Thyroid gland (tissue), 4 donors: ENCODE results near the gene RNF10. TPM values are rescaled to one million over a fixed set of nuclear protein-coding genes. Genes with fewer than 3 reads are reported as not detected.

Source experiments
- DNase-seq, 2 donors: peaks; one replicate each; pipeline ENCODE4 v3.0.0-alpha.2; 2019
- H3K27ac ChIP-seq, 3 donors: fragments of 200-600 bp; sonication (generic); 1 replicate in 2 of 3; 2 replicates in 1 of 3; pipeline ENCODE4 v1.5.1; 2016 to 2019; ENCODE audit warnings: mild to moderate bottlenecking in 1 of 3, moderate library complexity in 1 of 3
- H3K27me3 ChIP-seq: fragments of 200-600 bp; sonication (generic); one replicate; pipeline ENCODE4 v1.5.1; 2019
- H3K36me3 ChIP-seq, 2 donors: fragments of 200-600 bp; sonication (generic); one replicate each; pipeline ENCODE4 v1.5.1; 2016 to 2019
- H3K4me1 ChIP-seq, 2 donors: fragments of 200-600 bp; sonication (generic); one replicate each; pipeline ENCODE4 v1.5.1; 2017 to 2019
- H3K4me3 ChIP-seq, 3 donors: fragments of 200-600 bp; sonication (generic); replicated peaks in 1 of 3; 1 replicate in 2 of 3; 2 replicates in 1 of 3; pipeline ENCODE4 v1.5.1; 2016; ENCODE audit warnings: mild to moderate bottlenecking in 1 of 3
- H3K9me3 ChIP-seq: fragments of 200-600 bp; sonication (generic); one replicate; pipeline ENCODE4 v1.5.1; 2017
- POLR2A ChIP-seq, 2 donors: fragments of 450-650 bp; IDR thresholded peaks; one replicate each; pipeline ENCODE4 v1.6.1; 2017; ENCODE audit warnings: antibody characterized with exemption in 2 of 2, mild to moderate bottlenecking in 2 of 2, moderate library complexity in 1 of 2
- WGBS, 2 donors: methylation state at CpG; one replicate each; pipeline ENCODE4 v1.1.5; 2017; 5-methylcytosine and 5-hydroxymethylcytosine counted together
- intact Hi-C: fragments of 100-400 bp; cut with DNase I; formaldehyde crosslinking; loops from one replicate; pipeline ENCODE4 v1.15.1; 2023
- total RNA-seq, 4 donors: library from RNA; depleted of rRNA; stranded (reverse); fragments of >200 nt; gene quantifications; one replicate each; pipeline ENCODE4 v1.2.3, GENCODE V29; 2016
- TF ChIP-seq, protein P1 (sequence below), 6 experiments: fragments of 200-600 bp in 3 of 6; fragments of 450-650 bp in 3 of 6; sonication (generic) in 3 of 6; IDR thresholded peaks; one replicate each; pipeline ENCODE4 v1.5.1; 2016 to 2019; ENCODE audit warnings: antibody characterized with exemption in 6 of 6, mild to moderate bottlenecking in 2 of 6, inconsistent platforms in 1 of 6, moderate library complexity in 1 of 6

RNF10 gene
- total RNA-seq, 4 donors from 2014 or later = 62.5 to 159 (median 127) TPM

DNA sequence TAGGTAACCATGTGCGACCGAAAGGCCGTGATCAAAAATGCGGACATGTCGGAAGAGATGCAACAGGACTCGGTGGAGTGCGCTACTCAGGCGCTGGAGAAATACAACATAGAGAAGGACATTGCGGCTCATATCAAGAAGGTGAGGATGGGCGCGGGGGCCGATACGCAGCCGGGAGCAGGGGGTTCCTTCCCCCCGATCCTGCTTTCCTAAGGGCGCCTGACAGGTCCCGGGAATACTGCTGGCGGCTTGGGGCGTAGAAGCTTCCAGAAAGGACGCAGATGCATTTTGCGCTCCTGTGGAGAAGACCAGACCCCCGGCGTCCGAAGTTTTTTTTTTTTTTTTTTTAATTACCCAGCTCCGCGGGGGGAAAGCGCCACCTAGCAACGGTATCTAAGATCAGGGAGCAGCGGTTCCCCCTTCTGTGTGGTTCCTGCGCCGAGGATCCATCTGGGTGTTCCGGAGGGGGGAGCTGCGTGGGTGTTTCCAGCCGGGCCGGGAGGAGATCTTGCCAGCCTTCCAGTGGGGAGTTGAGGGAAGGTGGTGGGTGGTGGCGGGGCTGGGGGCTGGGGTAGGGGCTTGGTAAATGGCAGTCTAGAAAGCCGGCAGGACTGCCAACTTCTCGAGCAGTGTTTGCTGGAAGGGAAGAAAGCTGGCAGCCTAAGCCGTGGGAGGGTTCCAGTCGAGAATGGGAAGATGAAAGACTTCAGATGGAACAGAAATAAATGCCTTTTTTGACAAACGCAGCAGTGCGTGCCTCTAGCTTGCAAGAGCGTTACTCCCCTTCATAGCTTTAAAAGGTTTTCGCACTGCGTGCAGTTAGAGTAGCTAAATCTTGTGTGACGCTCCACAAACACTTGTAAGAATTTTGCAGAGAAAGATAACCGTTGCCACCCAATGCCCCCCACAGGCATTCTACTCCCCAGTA is 37.5 kb upstream of the RNF10 start:
- WGBS, 2 donors = 0 to 1% methylated on average over 45 to 46 of the region's 47 CpGs
- peaks cover 6 to 11% of the 10 kb centered on the region in 2 donors for H3K4me1 ChIP-seq
- no peak for TF ChIP-seq POLR2A (IDR thresholded peaks at IDR 0.05)
- TF ChIP-seq, protein P1, sequence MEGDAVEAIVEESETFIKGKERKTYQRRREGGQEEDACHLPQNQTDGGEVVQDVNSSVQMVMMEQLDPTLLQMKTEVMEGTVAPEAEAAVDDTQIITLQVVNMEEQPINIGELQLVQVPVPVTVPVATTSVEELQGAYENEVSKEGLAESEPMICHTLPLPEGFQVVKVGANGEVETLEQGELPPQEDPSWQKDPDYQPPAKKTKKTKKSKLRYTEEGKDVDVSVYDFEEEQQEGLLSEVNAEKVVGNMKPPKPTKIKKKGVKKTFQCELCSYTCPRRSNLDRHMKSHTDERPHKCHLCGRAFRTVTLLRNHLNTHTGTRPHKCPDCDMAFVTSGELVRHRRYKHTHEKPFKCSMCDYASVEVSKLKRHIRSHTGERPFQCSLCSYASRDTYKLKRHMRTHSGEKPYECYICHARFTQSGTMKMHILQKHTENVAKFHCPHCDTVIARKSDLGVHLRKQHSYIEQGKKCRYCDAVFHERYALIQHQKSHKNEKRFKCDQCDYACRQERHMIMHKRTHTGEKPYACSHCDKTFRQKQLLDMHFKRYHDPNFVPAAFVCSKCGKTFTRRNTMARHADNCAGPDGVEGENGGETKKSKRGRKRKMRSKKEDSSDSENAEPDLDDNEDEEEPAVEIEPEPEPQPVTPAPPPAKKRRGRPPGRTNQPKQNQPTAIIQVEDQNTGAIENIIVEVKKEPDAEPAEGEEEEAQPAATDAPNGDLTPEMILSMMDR (IDR thresholded peaks at IDR 0.05) = peak in 1 of 6 experiments; percentile 7
- peak; percentile 56 to 69 for DNase-seq
- H3K27ac ChIP-seq = peak overlapping the region; percentile 50 to 93 (median 91)
- H3K4me3 ChIP-seq = peak overlapping the region; percentile 63 to 92 (median 80)
- no peaks in the 10 kb centered on the region for H3K9me3 ChIP-seq
- H3K27me3 ChIP-seq = no peaks in the 10 kb centered on the region
- H3K36me3 ChIP-seq = peaks cover 9 to 11% of the 10 kb centered on the region in 2 donors
- intact Hi-C loops = loop anchor here (5.0 kb wide), 1 partner anchor 36 kb away; the partner anchor contains the start of gene RNF10

DNA sequence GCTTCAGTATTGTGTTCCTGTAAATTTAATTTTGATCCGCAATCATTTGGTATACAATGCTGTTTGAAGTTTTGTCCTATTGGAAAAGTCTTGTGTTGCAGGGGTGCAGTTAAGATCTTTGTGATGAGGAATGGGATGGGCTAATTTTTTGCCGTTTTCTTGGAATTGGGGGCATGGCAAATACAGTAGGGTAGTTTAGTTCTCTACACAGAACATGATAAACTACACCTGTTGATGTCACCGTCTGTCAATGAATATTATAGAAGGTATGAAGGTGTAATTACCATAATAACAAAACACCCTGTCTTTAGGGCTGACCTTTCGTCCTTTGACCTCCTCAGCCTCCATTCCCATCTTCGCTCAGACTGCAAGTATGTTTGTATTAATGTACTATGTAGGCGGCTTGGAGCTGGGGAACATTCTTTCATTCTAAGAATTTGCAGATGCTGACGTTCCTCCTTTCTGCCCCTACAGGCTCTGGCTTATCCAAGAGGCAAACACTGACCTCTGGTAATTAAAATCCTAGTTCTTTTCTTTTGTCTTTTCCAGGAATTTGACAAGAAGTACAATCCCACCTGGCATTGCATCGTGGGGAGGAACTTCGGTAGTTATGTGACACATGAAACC is 36.5 kb upstream of the RNF10 start:
- Histone ChIP-seq H3K27me3 (no peaks in the 10 kb centered on the region), H3K27ac (peak overlapping the region in 1 of 3 donors; percentile 91), H3K4me1 (peaks cover 6 to 11% of the 10 kb centered on the region in 2 donors), H3K9me3 (no peaks in the 10 kb centered on the region), H3K36me3 (peaks cover 11% of the 10 kb centered on the region in 2 donors), H3K4me3 (peak overlapping the region in 2 of 3 donors; percentile 80 to 92)
- DNase-seq = no peak
- TF ChIP-seq, protein P1 (IDR thresholded peaks at IDR 0.05) = no peak
- no peak for TF ChIP-seq POLR2A (IDR thresholded peaks at IDR 0.05)
- intact Hi-C loops = loop anchor here (5.0 kb wide), 1 partner anchor 35 kb away; the partner anchor contains the start of gene RNF10
- WGBS, 2 donors = 31 to 42% methylated on average over 9 of the region's 9 CpGs

DNA sequence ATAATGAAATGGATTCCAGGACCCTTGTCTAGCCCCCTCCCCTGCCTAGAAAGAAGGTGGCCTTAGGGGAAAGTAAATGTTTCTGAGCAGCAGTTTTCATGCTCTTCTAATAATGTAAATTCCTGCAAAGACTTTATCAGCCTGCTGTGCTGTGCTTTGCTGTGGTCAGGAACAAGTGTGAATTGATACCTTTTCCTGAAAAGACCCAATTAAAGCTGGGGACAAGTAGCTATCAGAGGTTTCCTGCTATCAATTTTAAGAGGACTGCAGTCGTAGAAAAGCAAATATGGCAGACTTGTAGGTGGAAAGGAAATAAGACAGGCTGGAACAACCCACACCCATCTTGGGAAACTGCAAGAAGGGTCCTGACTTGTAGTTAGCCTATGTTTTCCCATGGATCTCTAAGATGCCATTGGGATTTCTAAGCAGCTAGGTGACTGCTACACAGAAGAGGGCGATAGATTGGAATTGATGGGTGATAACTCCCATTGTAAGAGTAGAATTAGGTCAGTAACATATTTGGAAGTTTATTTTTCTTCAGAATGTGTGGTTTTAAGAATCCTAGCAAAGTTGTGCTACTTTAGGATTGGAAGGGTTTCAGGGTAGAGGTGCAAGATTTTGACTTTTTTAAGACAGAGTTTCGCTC is 35.2 kb upstream of the RNF10 start:
- peaks cover 6 to 11% of the 10 kb centered on the region in 2 donors for H3K4me1 ChIP-seq
- TF ChIP-seq, protein P1 (IDR thresholded peaks at IDR 0.05) = no peak
- TF ChIP-seq POLR2A (IDR thresholded peaks at IDR 0.05) = no peak
- H3K27ac ChIP-seq = no peak overlapping the region
- H3K9me3 ChIP-seq = no peaks in the 10 kb centered on the region
- H3K4me3 ChIP-seq = no peak overlapping the region
- intact Hi-C loops = loop anchor here (5.0 kb wide), 1 partner anchor 33 kb away; the partner anchor contains the start of gene RNF10
- DNase-seq = no peak
- H3K36me3 ChIP-seq = peaks cover 16 to 23% of the 10 kb centered on the region in 2 donors
- 90 to 94% methylated on average over 3 of the region's 3 CpGs for WGBS, 2 donors
- no peaks in the 10 kb centered on the region for H3K27me3 ChIP-seq

- WGBS, 2 donors = 83 to 100% methylated on average over 1 of the region's 1 CpG
- Histone ChIP-seq H3K27me3 (no peaks in the 10 kb centered on the region), H3K36me3 (peaks cover 20 to 29% of the 10 kb centered on the region in 2 donors), H3K9me3 (no peaks in the 10 kb centered on the region), H3K27ac (no peak overlapping the region), H3K4me3 (no peak overlapping the region), H3K4me1 (peaks cover 0 to 6% of the 10 kb centered on the region in 2 donors)
- intact Hi-C loops = no loop called here
- no peak for DNase-seq
- TF ChIP-seq, protein P1 (IDR thresholded peaks at IDR 0.05) = no peak
- no peak for TF ChIP-seq POLR2A (IDR thresholded peaks at IDR 0.05)
Observed at GRCh38 chr12:120500581-120500980, 33.6 kb upstream of the RNF10 start.
